DMS 273 treated with DMSO at 0.1 percent for 48 hours (cell line): ENCODE measurements around the gene MBNL2.

Source experiments
- DNase-seq: peaks from one replicate; lab custom pipeline; 2025; lab: John Stamatoyannopoulos, UW

The MBNL2 gene

DNA sequence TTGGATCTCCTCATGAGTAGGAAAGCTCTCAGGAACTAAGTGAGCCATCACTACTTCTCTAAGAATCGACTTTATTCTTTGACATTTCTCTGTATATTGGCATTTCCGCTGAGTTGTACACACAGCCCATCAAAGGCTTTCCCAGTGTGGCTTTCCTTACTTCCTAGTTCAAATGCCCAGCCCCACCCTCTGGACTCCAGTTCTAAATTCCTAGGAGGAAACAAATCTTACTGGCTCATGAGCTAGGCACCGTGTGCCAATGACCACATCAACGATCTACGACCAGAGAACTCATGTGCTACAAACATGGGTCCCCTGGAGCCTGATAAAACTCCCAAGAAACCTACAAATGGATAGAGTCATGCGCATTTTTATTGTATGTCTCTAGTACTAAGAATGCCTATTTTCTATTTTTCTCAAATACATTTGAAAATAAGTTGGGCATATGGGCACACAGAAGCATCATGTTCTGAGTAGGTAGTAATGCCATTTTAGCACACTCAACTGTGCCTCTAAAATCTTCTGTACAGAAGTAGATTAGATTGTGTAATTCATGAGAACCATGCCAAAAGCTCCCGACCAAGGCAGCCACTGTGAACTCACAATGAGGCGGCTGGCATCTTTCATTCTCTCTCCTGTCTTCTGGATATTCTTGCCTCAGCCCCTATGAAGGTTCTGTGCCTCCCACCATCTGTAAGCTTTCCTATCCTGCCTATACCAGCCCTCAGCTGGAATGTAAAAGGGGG is 201.3 kb downstream of the MBNL2 start:
- no peak for DNase-seq

DNA sequence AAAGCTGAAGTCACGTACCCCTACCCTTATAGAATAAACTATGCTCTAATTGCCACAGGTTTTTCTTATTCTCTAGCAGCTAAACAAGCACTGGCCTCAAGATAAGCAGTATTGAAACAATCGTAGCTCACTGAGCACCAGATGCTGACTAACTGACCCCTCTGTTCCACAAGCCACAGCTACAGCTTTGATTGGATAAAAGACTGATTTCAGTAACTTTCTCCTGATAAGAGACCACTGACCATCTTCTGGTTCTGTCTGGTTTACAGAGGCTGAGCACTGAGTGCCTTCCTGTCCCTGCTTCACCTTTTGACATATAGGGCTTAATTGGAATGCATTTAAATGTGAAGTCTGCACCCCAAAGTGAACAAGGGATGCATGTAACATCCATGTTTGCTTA is 203.5 kb downstream of the MBNL2 start:
- no peak for DNase-seq

DNA sequence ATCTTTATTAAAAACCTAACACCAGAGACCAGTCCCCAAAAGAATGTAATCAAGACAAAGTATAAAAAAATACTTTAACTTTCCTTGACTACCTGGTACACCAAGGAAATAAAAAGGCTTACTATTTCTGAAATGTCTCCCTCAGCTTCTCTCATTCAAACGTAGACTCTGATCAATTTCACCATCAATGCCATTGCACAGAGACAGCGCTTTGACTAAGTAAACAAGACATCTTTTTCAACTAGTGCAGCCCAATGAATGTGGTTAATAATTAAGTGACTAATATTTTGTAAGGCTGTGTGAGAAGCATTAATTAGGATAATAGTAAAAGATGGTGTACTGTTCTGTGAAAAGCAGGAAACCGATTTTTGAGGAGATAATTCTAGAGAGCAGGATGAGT is 204.6 kb downstream of the MBNL2 start:
- no peak for DNase-seq

DNA sequence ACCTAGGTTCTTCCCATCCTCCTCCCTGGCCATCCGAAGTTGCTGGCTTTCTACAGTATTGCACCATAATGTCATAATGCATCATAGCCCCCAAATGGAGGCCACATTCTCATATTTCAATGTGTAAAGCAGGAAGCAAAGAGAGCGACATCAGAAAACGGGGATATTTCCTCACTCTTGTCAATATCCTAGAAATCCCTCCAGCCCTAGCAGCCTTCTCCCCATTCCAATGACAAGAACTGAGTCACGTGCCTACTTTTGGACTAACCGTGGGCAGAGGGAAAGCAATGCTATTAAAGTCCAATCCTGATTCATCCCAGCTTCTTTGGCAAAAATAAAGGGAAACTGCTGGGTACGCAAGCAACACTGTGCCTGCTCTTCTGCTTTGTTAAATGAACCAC is 207.5 kb downstream of the MBNL2 start:
- no peak for DNase-seq

DNA sequence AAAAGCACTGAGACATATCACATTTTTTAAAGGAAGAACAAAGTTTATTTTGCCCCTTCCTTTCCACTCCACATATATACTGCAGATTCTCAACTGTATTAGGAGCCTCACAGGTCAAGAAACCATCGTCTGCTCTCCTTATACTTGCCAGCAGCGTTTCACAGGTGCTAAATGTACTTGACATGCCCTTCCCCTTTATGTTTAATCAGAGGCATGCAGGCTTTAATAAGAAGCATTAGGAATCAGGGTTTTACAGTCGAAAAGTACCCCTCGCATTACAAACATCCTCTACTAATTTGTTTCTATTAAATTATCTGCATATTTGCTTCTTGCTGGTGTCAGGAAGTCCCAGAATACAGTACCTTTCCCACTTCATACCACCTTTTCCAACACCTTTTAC is 208.2 kb downstream of the MBNL2 start:
- no peak for DNase-seq

DNA sequence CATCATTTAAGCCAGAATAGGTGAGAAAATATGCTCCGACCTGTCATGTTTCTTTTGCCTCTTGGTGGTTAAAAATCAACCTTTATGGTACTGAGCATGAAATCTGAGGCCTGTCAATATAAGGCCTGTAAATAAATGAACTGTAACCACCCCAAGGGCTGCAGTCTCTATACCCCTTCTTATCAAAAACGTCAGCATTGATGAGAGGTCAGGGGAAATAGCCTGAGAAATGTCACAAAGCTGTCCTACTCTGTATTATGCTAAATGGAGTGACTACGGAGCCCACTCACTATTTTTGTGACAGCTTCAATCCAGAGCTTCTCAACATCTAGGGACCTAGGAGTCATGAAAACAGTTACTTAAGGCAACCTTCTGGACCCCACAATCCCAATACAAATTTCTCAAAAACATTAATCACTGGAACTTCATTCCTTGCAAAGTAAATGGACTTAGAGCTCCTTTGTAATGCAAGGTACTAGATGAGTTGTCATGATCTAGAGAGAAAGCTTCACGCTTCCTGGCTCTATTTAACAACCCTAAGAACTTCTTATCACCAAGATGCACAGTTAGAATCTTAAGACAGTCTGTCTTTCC is 209.1 kb downstream of the MBNL2 start:
- no peak for DNase-seq

DNA sequence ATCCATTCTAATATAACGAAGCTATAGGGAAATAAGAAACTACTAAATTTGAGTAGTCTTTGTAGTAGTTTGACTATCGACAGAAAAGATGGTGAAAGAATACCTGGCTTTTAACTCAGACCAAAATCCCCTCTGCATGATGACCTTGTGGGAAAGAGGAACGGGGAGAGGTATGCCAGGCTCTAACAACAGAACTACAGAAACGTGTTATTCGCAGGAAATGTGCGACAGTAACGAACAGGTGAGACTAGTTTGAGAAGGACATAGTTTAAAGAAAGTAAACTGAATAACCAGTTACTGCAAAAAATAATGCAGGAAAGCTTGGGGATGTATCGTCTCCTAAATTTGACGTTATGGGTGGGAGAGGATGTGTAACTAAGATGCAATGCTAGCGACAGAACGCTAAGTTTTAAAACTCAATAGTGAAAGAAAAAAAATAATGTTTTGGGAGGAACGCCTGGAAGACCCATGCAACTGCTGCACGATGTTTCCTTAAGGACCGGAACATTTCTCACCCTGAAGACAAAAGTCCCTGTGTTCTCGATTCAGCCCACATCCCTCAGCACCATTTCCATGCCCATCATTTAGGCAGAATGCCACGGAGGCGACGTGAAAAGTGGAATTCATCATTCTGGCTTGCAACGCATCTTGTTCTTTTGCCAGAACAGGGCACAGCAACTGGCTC is 210.2 kb downstream of the MBNL2 start:
- no peak for DNase-seq

DNA sequence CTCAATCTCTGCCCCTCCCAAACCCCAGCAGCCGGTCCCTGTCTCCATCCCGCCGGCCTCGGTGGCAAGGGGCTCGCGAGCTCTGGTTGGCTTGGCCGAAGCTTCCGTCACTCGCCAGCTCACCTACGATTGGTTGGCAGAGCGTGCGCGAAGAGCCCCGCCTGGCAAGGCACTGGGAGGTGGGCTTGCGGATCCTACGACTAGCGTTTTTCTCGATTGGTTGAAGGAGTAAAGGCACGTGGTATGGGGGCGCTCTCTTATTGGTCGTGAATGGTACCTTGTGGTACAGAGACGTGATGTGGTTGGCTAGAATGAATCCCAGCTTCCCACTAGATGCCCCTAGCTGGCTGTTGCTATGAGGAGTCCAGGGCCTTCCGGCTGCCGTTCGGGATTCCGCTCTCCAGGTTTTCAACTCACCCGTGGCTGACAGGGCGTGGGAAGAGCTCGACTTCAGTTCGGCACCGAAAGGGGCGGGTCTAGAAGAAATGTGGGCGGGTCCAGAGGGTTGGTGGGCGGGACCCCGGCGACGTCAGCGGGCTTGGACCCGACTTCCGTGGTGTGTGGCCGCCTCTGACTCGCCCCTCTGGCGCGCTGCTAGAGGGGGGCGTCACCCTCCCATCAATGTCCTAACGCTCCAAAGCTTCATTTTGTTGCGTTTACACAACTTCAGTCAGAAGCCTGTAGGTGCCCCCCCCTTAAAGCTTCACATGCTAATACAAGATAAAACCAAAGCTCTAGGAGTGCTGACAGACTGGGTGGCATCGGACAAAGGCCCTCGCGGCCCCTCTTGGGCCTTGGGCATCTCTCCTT is 211.0 kb downstream of the MBNL2 start:
- peak; percentile 99 for DNase-seq

DNA sequence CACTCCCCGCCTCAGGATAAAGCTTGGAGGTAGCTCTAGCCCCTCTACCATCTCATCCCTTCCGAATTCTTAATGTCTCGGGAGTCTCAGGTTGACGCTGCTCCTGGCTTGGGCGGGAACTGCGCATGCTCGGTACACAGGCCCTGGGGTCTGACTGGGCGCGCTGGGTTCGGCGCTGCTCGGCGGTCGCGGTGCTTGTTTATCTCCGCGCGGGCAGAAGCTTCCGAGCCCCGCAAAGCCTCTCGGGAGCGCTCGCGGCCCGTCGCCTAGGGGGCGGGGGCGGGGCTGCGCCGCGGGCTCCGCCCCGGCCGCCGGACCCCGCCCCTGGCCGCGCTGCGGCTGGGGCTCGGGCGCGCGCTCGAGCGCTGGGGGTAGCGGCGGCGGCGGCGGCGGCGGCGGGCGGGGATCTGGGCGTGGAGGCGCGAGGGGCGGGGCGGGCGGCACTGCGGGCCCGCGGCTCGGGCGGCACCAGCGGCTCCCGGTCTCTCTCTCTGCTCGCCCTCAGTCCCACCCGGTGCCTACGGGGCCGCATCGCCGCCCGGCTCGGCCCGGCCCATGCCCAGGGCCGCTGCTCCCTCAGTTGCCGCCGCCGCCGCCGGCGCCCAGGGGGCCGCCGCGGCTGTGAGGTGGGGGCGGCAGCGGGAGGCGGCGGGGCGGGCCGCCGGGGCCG is 211.7 kb downstream of the MBNL2 start, which contains the start of gene RAP2A:
Gene RAP2A, plus strand, starts transcription at position 443 of the 670 bp plus-strand sequence. CDS start 302 bp downstream, outside the sequence.
- DNase-seq = peak; percentile 53

DNA sequence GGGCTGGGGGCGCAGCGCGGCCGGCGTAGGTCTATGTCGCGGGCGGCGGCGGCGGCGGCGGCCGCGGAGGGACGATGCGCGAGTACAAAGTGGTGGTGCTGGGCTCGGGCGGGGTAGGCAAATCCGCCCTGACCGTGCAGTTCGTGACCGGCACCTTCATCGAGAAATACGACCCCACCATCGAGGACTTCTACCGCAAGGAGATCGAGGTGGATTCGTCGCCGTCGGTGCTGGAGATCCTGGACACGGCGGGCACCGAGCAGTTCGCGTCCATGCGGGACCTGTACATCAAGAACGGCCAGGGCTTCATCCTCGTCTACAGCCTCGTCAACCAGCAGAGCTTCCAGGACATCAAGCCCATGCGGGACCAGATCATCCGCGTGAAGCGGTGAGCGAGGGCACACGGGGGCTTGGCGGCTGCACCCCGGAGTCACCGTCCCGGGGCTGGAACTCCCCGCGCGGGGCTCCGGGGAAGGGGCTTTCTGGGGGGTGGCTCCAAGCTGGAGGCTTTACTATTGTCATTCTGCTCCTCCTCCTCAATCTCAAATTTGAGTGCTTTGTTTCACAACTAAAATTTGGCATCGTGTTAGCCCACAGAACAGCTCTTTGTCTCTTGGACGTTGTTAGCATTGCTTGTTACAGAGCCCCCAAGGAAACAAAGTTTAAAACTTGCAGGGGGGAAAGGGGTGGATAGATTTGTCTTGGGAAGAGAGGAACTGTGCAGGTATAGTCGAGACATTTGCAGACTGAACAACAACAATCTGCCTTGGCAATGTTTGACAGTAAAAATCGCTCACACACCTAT is 212.5 kb downstream of the MBNL2 start:
- no peak for DNase-seq

DNA sequence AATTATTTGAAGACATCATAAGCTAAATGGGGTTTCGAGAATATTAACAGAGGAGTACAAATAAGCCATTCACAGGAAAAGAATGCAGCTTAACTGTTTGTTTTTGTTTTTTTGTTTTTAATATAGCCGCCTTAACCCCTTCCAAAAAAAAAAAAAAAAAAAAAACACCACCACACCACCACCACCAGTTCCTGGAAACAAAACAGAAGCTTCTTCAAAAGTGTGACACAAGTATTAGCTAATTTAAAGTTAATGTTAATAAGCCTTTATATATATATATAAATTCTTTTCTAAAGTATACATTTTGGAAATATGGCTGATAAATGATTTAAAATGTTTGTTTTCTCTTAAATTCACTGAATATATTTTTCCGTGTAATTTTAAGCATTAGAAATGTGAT is 213.2 kb downstream of the MBNL2 start:
- no peak for DNase-seq

DNA sequence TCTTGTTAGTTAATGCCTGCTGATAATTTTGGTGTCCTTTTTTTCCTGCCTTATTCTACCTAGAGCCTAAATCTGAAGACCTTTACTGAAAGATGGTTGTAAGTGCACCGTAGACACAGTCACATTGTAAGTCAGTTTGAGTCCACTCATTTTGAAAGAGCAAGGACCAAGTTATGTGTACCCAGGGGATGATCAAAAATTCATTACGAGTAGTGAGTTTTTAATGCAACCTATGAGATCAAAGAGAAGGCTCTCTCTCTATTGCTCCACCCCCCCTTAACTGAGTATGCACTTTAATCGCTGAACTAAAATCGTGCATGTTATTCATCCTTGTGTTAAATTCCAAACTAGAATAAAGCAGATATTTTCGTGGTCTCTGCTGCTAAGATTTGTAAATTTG is 213.7 kb downstream of the MBNL2 start:
- DNase-seq = no peak

DNA sequence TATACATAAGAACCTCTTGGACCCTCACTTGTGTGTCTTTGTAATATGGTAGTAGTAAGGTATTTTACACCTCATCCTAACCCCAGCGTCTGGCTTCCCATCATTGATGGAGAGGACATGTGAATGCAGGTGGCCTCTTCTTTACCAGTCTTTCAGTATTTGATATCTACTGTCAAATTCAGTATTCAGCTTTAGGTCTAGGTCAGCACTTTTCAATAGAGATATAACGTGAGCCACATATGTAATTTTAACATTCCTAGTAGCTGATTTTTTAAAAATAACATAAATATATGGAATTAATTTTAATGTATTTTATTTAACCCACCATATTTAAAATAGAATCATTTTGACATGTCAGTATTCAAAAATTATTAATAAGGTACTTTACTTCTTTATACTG is 214.7 kb downstream of the MBNL2 start:
- DNase-seq = no peak

DNA sequence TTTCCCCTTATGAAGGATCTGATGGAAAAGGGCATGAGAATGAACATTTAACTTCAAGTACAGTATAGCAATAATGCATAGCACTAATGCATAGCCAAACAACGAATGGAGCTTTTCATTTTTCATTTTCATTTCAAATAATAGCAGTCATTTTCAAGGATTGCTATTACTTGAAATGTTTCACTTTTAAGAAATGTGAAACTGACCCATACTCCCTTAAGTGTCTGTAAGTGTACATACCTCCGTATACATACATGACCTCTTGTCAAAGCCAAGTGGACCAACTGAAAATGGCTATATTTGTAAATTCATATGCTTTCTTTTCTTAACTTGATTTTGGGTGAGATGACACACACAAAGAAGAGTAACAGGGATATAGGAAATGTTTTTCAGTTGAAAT is 215.6 kb downstream of the MBNL2 start:
- no peak for DNase-seq

DNA sequence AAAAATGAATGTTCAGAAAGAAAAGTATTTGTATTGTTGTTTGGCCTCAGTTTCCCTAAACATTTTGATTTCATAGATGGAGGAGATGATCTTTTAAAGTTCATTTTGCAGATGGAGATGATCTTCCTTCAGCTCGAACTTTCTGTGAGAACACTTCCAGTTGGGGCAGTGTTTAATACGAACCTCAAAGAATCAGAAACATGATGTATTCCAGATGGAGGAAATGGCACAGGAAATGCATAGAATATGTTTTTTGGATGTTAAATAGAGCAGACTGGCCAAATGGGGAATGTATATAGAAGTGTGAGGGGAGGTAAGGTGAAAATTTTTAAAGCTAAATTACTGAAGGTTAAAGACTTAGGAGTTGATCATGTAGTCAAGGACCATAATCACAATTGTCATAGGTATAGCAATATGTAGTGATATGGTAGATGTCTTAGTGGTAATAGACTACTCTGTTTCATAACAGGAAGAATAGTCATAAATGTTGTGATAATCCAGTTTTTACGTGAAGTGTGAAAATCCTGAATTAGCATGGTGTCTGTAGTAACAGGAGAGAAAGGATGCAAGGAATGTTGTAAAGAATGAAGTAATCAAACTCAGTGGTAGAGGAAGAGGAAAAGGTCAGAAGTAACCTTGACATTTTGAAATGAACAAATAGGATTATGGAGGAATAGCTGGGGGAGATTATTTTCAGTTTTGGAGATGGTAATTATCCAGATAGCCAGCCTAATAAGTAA is 216.9 kb downstream of the MBNL2 start:
- no peak for DNase-seq

DNA sequence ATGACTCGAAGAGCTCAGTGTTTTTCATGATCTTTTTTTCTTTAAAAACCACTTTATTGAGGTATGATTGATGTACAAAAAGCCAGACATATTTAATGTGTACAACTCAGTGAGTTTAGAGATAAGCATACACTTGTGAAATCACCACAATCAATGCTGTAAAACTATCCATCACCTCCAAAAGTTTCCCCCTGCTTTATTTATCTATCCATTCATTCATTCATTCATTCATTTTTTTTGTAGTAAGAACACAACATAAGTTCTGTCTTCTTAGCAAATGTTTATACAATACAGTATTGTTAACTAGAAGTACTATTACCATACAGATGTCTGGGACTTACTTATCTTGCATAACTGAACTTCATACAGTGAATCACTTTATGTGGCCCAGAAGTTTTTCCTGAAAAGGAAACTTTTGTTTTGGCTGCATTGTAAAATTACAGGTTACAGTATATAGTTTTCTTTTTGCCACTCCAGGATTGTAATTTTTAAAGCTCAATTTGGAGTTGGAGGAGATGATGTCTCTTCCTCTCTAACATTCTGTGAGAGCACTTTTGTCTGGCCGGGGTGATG is 218.6 kb downstream of the MBNL2 start:
- no peak for DNase-seq

DNA sequence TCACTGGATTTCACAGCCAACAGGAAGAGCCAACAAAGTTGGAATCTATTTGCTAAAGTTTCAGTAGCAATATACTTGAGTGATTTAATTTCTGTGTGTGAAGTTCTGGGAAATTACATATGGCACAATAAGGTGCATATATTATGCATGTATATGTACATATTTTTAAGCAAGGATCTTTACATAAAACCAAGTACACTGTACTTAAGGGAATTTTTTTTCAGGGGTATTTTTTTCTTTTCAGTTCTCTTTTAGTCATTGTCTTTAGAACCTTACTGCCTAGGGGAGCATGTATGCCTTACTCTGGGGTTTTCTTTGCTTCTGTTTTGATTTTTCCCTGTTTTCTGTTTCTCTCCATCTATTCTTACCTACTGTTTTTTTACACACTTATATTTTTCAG is 219.2 kb downstream of the MBNL2 start:
- no peak for DNase-seq
